Gastrocnemius medialis (tissue), 4 donors: ENCODE measurements around the gene ABCA13.

Experiments
- CTCF ChIP-seq, 5 experiments: fragments of 450-650 bp in 3 of 5; fragments of 200-600 bp in 2 of 5; sonication (generic) in 2 of 5; IDR thresholded peaks in 4 of 5; conservative IDR thresholded peaks in 1 of 5; 1 replicate in 4 of 5; 2 replicates in 1 of 5; pipeline ENCODE4 v1.5.1; 2016 to 2019; ENCODE audit warnings: antibody characterized with exemption in 5 of 5, mild to moderate bottlenecking in 3 of 5, moderate library complexity in 3 of 5
- POLR2A ChIP-seq, 2 donors: fragments of 450-650 bp; IDR thresholded peaks; one replicate each; pipeline ENCODE4 v1.6.1; 2017; ENCODE audit warnings: antibody characterized with exemption in 2 of 2, mild to moderate bottlenecking in 2 of 2, moderate library complexity in 2 of 2

GRCh38 chr7:48316768-48317167 lies 145.5 kb downstream of the ABCA13 start:
- no peak for TF ChIP-seq CTCF (IDR thresholded peaks at IDR 0.05 in 4 of 5, conservative IDR thresholded peaks at IDR 0.05 in 1 of 5)
- TF ChIP-seq POLR2A (IDR thresholded peaks at IDR 0.05): no peak
